H1 (cell line): ENCODE measurements around the gene SLC1A7. TPM values are rescaled to one million over a fixed set of nuclear protein-coding genes. Genes with fewer than 3 reads are reported as not detected.

Experiments
- CTCF ChIA-PET: fragments of 300-600 bp; sonication (Branson Sonifier 250); formaldehyde crosslinking; loops from one replicate; lab custom pipeline; 2021; ENCODE audit not compliant: partially characterized antibody; lab: Charles Lee
- POLR2A ChIA-PET: fragments of 300-600 bp; sonication (Branson Sonifier 250); formaldehyde crosslinking; loops from one replicate; lab custom pipeline; 2021; ENCODE audit warnings: inconsistent platforms; ENCODE audit not compliant: partially characterized antibody; lab: Charles Lee
- DNase-seq, 2 experiments: peaks; one replicate each; pipeline versions ENCODE4 v3.0.0 to v3.0.0-alpha.2; 2010 to 2022; ENCODE audit warnings: low spot score in 2 of 2, low read depth in 1 of 2, mixed read lengths in 1 of 2
- FAIRE-seq: peaks from 2 replicates; lab custom pipeline; 2011; peaks lifted over from hg19 to GRCh38; lab: Jason Lieb, UNC
- H2AFZ ChIP-seq: 2 replicates; pipeline ENCODE4 v1.8.1; 2012; ENCODE audit warnings: low read length, inconsistent platforms
- H2AK5ac ChIP-seq: 2 replicates; pipeline ENCODE4 v1.6.1; 2013; ENCODE audit warnings: low read depth, low read length
- H2BK120ac ChIP-seq: replicated peaks from 2 replicates; pipeline ENCODE3; 2013; ENCODE audit warnings: low read depth, low read length, inconsistent platforms
- H2BK12ac ChIP-seq: 2 replicates; pipeline ENCODE4 v1.6.1; 2013; ENCODE audit warnings: low read depth, low read length
- H2BK15ac ChIP-seq: 2 replicates; pipeline ENCODE4 v1.6.1; 2013; ENCODE audit warnings: low read length
- H2BK20ac ChIP-seq: 2 replicates; pipeline ENCODE4 v1.6.1; 2013; ENCODE audit warnings: low read length
- H2BK5ac ChIP-seq: 2 replicates; pipeline ENCODE4 v1.6.1; 2013; ENCODE audit warnings: low read depth, low read length
- H3K14ac ChIP-seq: 2 replicates; pipeline ENCODE4 v1.6.1; 2013; ENCODE audit warnings: inconsistent platforms; ENCODE audit not compliant: insufficient read length
- H3K18ac ChIP-seq: 2 replicates; pipeline ENCODE4 v1.6.1; 2013; ENCODE audit warnings: low read length; ENCODE audit errors: extremely low read depth
- H3K23ac ChIP-seq: 2 replicates; pipeline ENCODE4 v1.6.1; 2013; ENCODE audit warnings: inconsistent platforms; ENCODE audit not compliant: insufficient read length
- H3K23me2 ChIP-seq: 2 replicates; pipeline ENCODE4 v1.6.1; 2013; ENCODE audit warnings: low read depth, low read length
- H3K27ac ChIP-seq: 2 replicates; pipeline ENCODE4 v1.6.1; 2011; ENCODE audit warnings: low read depth, low read length, inconsistent platforms
- H3K27me3 ChIP-seq, 4 experiments: replicated peaks in 1 of 4; 1 replicate in 1 of 4; 2 replicates in 3 of 4; pipeline versions ENCODE4 v1.6.1 to v1.8.1; 2011 to 2013; ENCODE audit warnings: low read length in 3 of 4, mild to moderate bottlenecking in 3 of 4, inconsistent platforms in 2 of 4, mixed read lengths in 2 of 4, moderate library complexity in 1 of 4; ENCODE audit not compliant: control insufficient read depth in 3 of 4, insufficient read depth in 3 of 4; ENCODE audit errors: extremely low read depth in 1 of 4
- H3K36me3 ChIP-seq, 4 experiments: 2 replicates each; pipeline versions ENCODE4 v1.6.1 to v1.8.1; 2011 to 2013; ENCODE audit warnings: mild to moderate bottlenecking in 4 of 4, low read length in 3 of 4, moderate library complexity in 2 of 4, control low read depth in 1 of 4, inconsistent platforms in 1 of 4; ENCODE audit not compliant: insufficient read depth in 4 of 4, control insufficient read depth in 2 of 4
- H3K4ac ChIP-seq: replicated peaks from 2 replicates; pipeline ENCODE3; 2013; ENCODE audit warnings: low read length, low read depth, mixed read lengths, inconsistent platforms; ENCODE audit not compliant: insufficient read length
- H3K4me1 ChIP-seq, 4 experiments: replicated peaks in 1 of 4; 1 replicate in 1 of 4; 2 replicates in 3 of 4; pipeline versions ENCODE4 v1.6.1 to v1.8.1; 2011 to 2013; ENCODE audit warnings: low read length in 3 of 4, inconsistent platforms in 2 of 4, mixed read lengths in 1 of 4; ENCODE audit not compliant: insufficient read depth in 4 of 4, control insufficient read depth in 3 of 4
- H3K4me2 ChIP-seq, 2 experiments: 2 replicates each; pipeline versions ENCODE4 v1.6.1 to v1.8.1; 2011 to 2013; ENCODE audit warnings: low read depth in 2 of 2, low read length in 2 of 2, control low read depth in 1 of 2, inconsistent platforms in 1 of 2, mild to moderate bottlenecking in 1 of 2; ENCODE audit not compliant: insufficient read depth in 1 of 2
- H3K4me3 ChIP-seq, 4 experiments: fragments of 200-600, 300-600 bp in 1 of 4; sonication (generic), shearing (Covaris generic), sonication (Bioruptor Twin) in 1 of 4; 2 replicates each; pipeline versions ENCODE4 v1.5.1 to v1.8.1; 2011 to 2016; ENCODE audit warnings: low read length in 4 of 4, low read depth in 3 of 4, control low read depth in 2 of 4, inconsistent platforms in 2 of 4, mild to moderate bottlenecking in 2 of 4, mixed read lengths in 1 of 4, moderate library complexity in 1 of 4; ENCODE audit not compliant: insufficient read depth in 2 of 4; ENCODE audit errors: extremely low read depth in 1 of 4
- H3K56ac ChIP-seq: replicated peaks from 2 replicates; pipeline ENCODE3; 2013; ENCODE audit warnings: low read depth, mild to moderate bottlenecking, mixed read lengths, low read length, inconsistent platforms; ENCODE audit not compliant: insufficient read length
- H3K79me1 ChIP-seq: 2 replicates; pipeline ENCODE4 v1.6.1; 2013; ENCODE audit warnings: low read depth, low read length, control low read depth
- H3K79me2 ChIP-seq, 2 experiments: 2 replicates each; pipeline versions ENCODE4 v1.6.1 to v1.8.1; 2012 to 2013; ENCODE audit warnings: low read length in 2 of 2, mild to moderate bottlenecking in 2 of 2, inconsistent platforms in 1 of 2; ENCODE audit not compliant: insufficient read depth in 2 of 2, control insufficient read depth in 1 of 2
- H3K9ac ChIP-seq, 4 experiments: replicated peaks in 1 of 4; 1 replicate in 1 of 4; 2 replicates in 3 of 4; pipeline versions ENCODE4 v1.6.1 to v1.8.1; 2011 to 2013; ENCODE audit warnings: low read depth in 3 of 4, low read length in 3 of 4, control low read depth in 2 of 4, mild to moderate bottlenecking in 2 of 4, moderate library complexity in 2 of 4, inconsistent platforms in 1 of 4; ENCODE audit errors: extremely low read depth in 1 of 4
- H3K9me3 ChIP-seq, 2 experiments: 2 replicates each; pipeline versions ENCODE4 v1.6.1 to v1.8.1; 2012 to 2013; ENCODE audit warnings: mild to moderate bottlenecking in 2 of 2, moderate library complexity in 2 of 2, control low read depth in 1 of 2, inconsistent platforms in 1 of 2, low read depth in 1 of 2, low read length in 1 of 2, mixed read lengths in 1 of 2; ENCODE audit not compliant: insufficient read depth in 2 of 2
- H4K20me1 ChIP-seq, 2 experiments: replicated peaks in 1 of 2; 2 replicates each; pipeline versions ENCODE3 to v1.8.1; 2011 to 2013; ENCODE audit warnings: inconsistent platforms in 2 of 2, low read length in 2 of 2, mild to moderate bottlenecking in 1 of 2; ENCODE audit not compliant: insufficient read depth in 2 of 2, control insufficient read depth in 1 of 2
- H4K5ac ChIP-seq: 2 replicates; pipeline ENCODE4 v1.6.1; 2013; ENCODE audit warnings: low read length, low read depth, mixed read lengths, inconsistent platforms; ENCODE audit not compliant: insufficient read length
- H4K8ac ChIP-seq: 2 replicates; pipeline ENCODE4 v1.8.0; 2013; ENCODE audit warnings: mild to moderate bottlenecking, moderate library complexity, low read length, inconsistent platforms; ENCODE audit not compliant: insufficient read depth; ENCODE audit errors: extremely low read depth
- H4K91ac ChIP-seq: replicated peaks from 2 replicates; pipeline ENCODE3; 2013; ENCODE audit warnings: low read length, mixed read lengths, inconsistent platforms; ENCODE audit not compliant: insufficient read length
- BACH1 ChIP-seq: IDR thresholded peaks from 2 replicates; pipeline ENCODE4 v1.6.1; 2012; ENCODE audit warnings: low read length, improper control_type of control experiment
- CEBPB ChIP-seq: IDR thresholded peaks from 2 replicates; pipeline ENCODE4 v1.6.1; 2012; ENCODE audit warnings: low read depth, low read length
- E2F6 ChIP-seq: IDR thresholded peaks from 2 replicates; pipeline ENCODE4 v1.6.1; 2012; ENCODE audit warnings: inconsistent platforms
- GTF2F1 ChIP-seq: IDR thresholded peaks from 2 replicates; pipeline ENCODE4 v1.6.1; 2012; ENCODE audit warnings: low read depth, low read length, improper control_type of control experiment, borderline replicate concordance
- JUN ChIP-seq: IDR thresholded peaks from 2 replicates; pipeline ENCODE4 v1.6.1; 2011; ENCODE audit warnings: low read depth, mild to moderate bottlenecking, improper control_type of control experiment, low read length
- KDM5A ChIP-seq: fragments of 200-600 bp; IDR thresholded peaks from 2 replicates; pipeline ENCODE4 v1.7.1; 2012; ENCODE audit warnings: mild to moderate bottlenecking, low read length, inconsistent platforms, mixed read lengths
- MAX ChIP-seq: IDR thresholded peaks from 2 replicates; pipeline ENCODE4 v1.6.1; 2012; ENCODE audit warnings: inconsistent platforms
- PHF8 ChIP-seq: fragments of 200-600 bp; sonication (generic); conservative IDR thresholded peaks from 2 replicates; pipeline ENCODE4 v1.7.1; 2012; ENCODE audit warnings: low read depth, mild to moderate bottlenecking, inconsistent platforms, low read length, moderate library complexity
- POU5F1 ChIP-seq: IDR thresholded peaks from 2 replicates; pipeline ENCODE4 v1.6.1; 2011; ENCODE audit warnings: low read depth, mild to moderate bottlenecking, low read length, moderate library complexity
- SRF ChIP-seq: IDR thresholded peaks from 2 replicates; pipeline ENCODE4 v1.6.1; 2011; ENCODE audit warnings: mild to moderate bottlenecking, low read depth, low read length, moderate library complexity
- WGBS, 2 experiments: shearing (Covaris generic) in 1 of 2; methylation state at CpG; one replicate each; pipeline versions ENCODE4 v1.1.6 to v1.1.7; 2013 to 2015; ENCODE audit warnings: low lambda C conversion rate in 2 of 2, mixed read lengths in 2 of 2, inconsistent platforms in 1 of 2, low coverage in 1 of 2, missing lambda C conversion rate in 1 of 2; ENCODE audit not compliant: insufficient replicate concordance in 2 of 2, insufficient coverage in 1 of 2, insufficient read length in 1 of 2; ENCODE audit errors: extremely low coverage in 1 of 2, missing lambda C conversion rate in 1 of 2; 5-methylcytosine and 5-hydroxymethylcytosine counted together
- polyA plus RNA-seq, 7 experiments: library from polyadenylated mRNA; depleted of rRNA in 3 of 7; stranded (reverse) in 5 of 7; unstranded in 2 of 7; fragments of >200 nt in 5 of 7; fragments of 200-250 nt in 2 of 7; gene quantifications; 1 replicate in 5 of 7; 2 replicates in 1 of 7; 4 replicates in 1 of 7; pipeline versions ENCODE4 v1.2.1 to v1.2.3, GENCODE V29; 2011 to 2013; ENCODE audit warnings: missing spikeins in 2 of 7, mixed read lengths in 2 of 7
- total RNA-seq: library from RNA; stranded (reverse); fragmentation: NEBNext Ultra II Directional; extraction: Animal tissue kit (Norgen Biotek cat#: 25700); gene quantifications from 2 replicates; pipeline ENCODE4 v1.2.1, GENCODE V29; 2021

The SLC1A7 gene
- total and polyA plus RNA-seq, 2 of the 8 experiments (the other 6 are each of a cell fraction or from before 2014, with no cell fraction given) = not detected

GRCh38 chr1:53092659-53093450 is 49.6 kb downstream of the SLC1A7 start:
- no peak overlapping the region for H2BK15ac ChIP-seq
- CTCF ChIA-PET = interaction anchor here (0.6 to 2.0 kb wide), 9 partner anchors 10 to 269 kb away, joined by 3 to 8 read pairs (median 4); no protein-coding TSS in a partner anchor
- peak overlapping the region; percentile 31; the same call in 1 of the 2 replicates for H4K8ac ChIP-seq
- H3K27ac ChIP-seq = no peak overlapping the region
- H3K4me3 ChIP-seq = no peak overlapping the region
- no peaks in the 10 kb centered on the region for H3K27me3 ChIP-seq
- H3K4me1 ChIP-seq = peaks cover 0 to 2% (median 0%) of the 10 kb centered on the region in 4 experiments; a peak in 3 of 7 replicates
- POLR2A ChIA-PET = interaction anchor here (0.9 to 1.9 kb wide), 3 partner anchors 9 to 17 kb away, joined by 3 to 5 read pairs (median 3); no protein-coding TSS in a partner anchor
- no peak overlapping the region for H2BK120ac ChIP-seq
- no peaks in the 10 kb centered on the region; a peak in 1 of 8 replicates for H3K36me3 ChIP-seq
- peaks cover 7 to 20% of the 10 kb centered on the region in 2 experiments; a peak in 2 of 4 replicates for H3K9me3 ChIP-seq
- no peaks in the 10 kb centered on the region for H4K20me1 ChIP-seq
- H2BK12ac ChIP-seq = no peak overlapping the region
- H2AFZ ChIP-seq = no peak overlapping the region
- H3K79me2 ChIP-seq = no peaks in the 10 kb centered on the region
- no peak for FAIRE-seq
- no peak overlapping the region for H4K91ac ChIP-seq
- no peak overlapping the region for H4K5ac ChIP-seq
- no peak overlapping the region for H3K23ac ChIP-seq
- no peak overlapping the region for H3K4me2 ChIP-seq
- H3K9ac ChIP-seq = no peak overlapping the region
- H3K18ac ChIP-seq = no peak overlapping the region
- no peak overlapping the region for H2BK5ac ChIP-seq
- H2BK20ac ChIP-seq = no peak overlapping the region
- no peak overlapping the region for H3K4ac ChIP-seq
- no peak for DNase-seq
- H3K23me2 ChIP-seq = peaks cover 6% of the 10 kb centered on the region; the same call in 1 of the 2 replicates
- H3K79me1 ChIP-seq = no peaks in the 10 kb centered on the region
- no peak overlapping the region for H2AK5ac ChIP-seq
- no peak overlapping the region for H3K56ac ChIP-seq
- 89% methylated on average over 30 of the region's 33 CpGs; no CpG with 5 or more reads in 1 of the 2 experiments for WGBS, 2 experiments
- H3K14ac ChIP-seq = no peak overlapping the region
- TF ChIP-seq E2F6 (no peak), CEBPB (no peak), KDM5A (no peak), SRF (no peak), GTF2F1 (no peak), JUN (no peak), BACH1 (no peak), POU5F1 (no peak), MAX (no peak), PHF8 (no peak)
